GM12878 (cell line): ENCODE data around the gene C1QTNF5.

Source experiments
- BRCA1 ChIP-seq: IDR thresholded peaks from 2 replicates; pipeline ENCODE4 v1.6.1; 2011; ENCODE audit warnings: low read depth, low read length, improper control_type of control experiment
- CBX5 ChIP-seq: sonication (generic); IDR thresholded peaks from 2 replicates; pipeline ENCODE4 v1.6.1; 2016; ENCODE audit warnings: low read depth, moderate library complexity, mild to moderate bottlenecking, inconsistent platforms
- DPF2 ChIP-seq: fragments of 450-650 bp; IDR thresholded peaks from 2 replicates; pipeline ENCODE4 v1.6.1; 2017; ENCODE audit warnings: mild to moderate bottlenecking
- EP300 ChIP-seq, 2 experiments: fragments of 150-350 bp in 1 of 2; IDR thresholded peaks; 2 replicates each; pipeline ENCODE4 v1.6.1; 2011 to 2012; ENCODE audit warnings: low read depth in 2 of 2, low read length in 2 of 2, borderline replicate concordance in 1 of 2, improper control_type of control experiment in 1 of 2, inconsistent platforms in 1 of 2; ENCODE audit not compliant: control insufficient read depth in 1 of 2
- GABPA ChIP-seq: IDR thresholded peaks from 2 replicates; pipeline ENCODE4 v1.6.1; 2014; ENCODE audit warnings: antibody characterized with exemption, low read depth, mild to moderate bottlenecking, inconsistent platforms
- IKZF1 ChIP-seq: fragments of 450-650 bp; conservative IDR thresholded peaks from 2 replicates; pipeline ENCODE4 v1.6.1; 2017; ENCODE audit warnings: antibody characterized with exemption, mild to moderate bottlenecking
- POLR2A ChIP-seq: IDR thresholded peaks from 2 replicates; pipeline ENCODE4 v1.6.1; 2011; ENCODE audit warnings: low read depth, mild to moderate bottlenecking, low read length
- POLR2AphosphoS5 ChIP-seq: IDR thresholded peaks from 2 replicates; pipeline ENCODE4 v1.6.1; 2011; ENCODE audit warnings: mild to moderate bottlenecking, low read length, inconsistent platforms
- TAF1 ChIP-seq: IDR thresholded peaks from 2 replicates; pipeline ENCODE4 v1.6.1; 2011; ENCODE audit warnings: mild to moderate bottlenecking, low read depth, low read length, borderline replicate concordance
- ZBTB33 ChIP-seq: fragments of 450-650 bp; IDR thresholded peaks from 2 replicates; pipeline ENCODE4 v1.6.1; 2017; ENCODE audit warnings: mild to moderate bottlenecking
- ZNF24 ChIP-seq: fragments of 450-650 bp; IDR thresholded peaks from 2 replicates; pipeline ENCODE4 v1.6.1; 2017; ENCODE audit warnings: antibody characterized with exemption, mild to moderate bottlenecking
- TF ChIP-seq, protein P1 (sequence below): IDR thresholded peaks from 2 replicates; pipeline ENCODE4 v1.6.1; 2012; ENCODE audit warnings: mild to moderate bottlenecking, low read depth, low read length
- TF ChIP-seq, protein P2 (sequence below), 3 experiments: IDR thresholded peaks in 2 of 3; conservative IDR thresholded peaks in 1 of 3; 2 replicates each; pipeline ENCODE4 v1.5.1; 2011; ENCODE audit warnings: low read depth in 3 of 3, low read length in 3 of 3, mild to moderate bottlenecking in 3 of 3, control low read depth in 2 of 3, moderate library complexity in 2 of 3, inconsistent platforms in 1 of 3, mixed read lengths in 1 of 3; ENCODE audit not compliant: control insufficient read depth in 2 of 3, insufficient read depth in 1 of 3; ENCODE audit errors: extremely low read depth in 1 of 3

GRCh38 chr11:119350302-119350701, 9.6 kb upstream of the C1QTNF5 start:
- TF ChIP-seq TAF1 = no peak
- TF ChIP-seq POLR2AphosphoS5 = no peak
- no peak for TF ChIP-seq GABPA
- no peak for TF ChIP-seq ZNF24
- TF ChIP-seq, protein P1, sequence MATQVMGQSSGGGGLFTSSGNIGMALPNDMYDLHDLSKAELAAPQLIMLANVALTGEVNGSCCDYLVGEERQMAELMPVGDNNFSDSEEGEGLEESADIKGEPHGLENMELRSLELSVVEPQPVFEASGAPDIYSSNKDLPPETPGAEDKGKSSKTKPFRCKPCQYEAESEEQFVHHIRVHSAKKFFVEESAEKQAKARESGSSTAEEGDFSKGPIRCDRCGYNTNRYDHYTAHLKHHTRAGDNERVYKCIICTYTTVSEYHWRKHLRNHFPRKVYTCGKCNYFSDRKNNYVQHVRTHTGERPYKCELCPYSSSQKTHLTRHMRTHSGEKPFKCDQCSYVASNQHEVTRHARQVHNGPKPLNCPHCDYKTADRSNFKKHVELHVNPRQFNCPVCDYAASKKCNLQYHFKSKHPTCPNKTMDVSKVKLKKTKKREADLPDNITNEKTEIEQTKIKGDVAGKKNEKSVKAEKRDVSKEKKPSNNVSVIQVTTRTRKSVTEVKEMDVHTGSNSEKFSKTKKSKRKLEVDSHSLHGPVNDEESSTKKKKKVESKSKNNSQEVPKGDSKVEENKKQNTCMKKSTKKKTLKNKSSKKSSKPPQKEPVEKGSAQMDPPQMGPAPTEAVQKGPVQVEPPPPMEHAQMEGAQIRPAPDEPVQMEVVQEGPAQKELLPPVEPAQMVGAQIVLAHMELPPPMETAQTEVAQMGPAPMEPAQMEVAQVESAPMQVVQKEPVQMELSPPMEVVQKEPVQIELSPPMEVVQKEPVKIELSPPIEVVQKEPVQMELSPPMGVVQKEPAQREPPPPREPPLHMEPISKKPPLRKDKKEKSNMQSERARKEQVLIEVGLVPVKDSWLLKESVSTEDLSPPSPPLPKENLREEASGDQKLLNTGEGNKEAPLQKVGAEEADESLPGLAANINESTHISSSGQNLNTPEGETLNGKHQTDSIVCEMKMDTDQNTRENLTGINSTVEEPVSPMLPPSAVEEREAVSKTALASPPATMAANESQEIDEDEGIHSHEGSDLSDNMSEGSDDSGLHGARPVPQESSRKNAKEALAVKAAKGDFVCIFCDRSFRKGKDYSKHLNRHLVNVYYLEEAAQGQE = no peak
- TF ChIP-seq, protein P2, sequence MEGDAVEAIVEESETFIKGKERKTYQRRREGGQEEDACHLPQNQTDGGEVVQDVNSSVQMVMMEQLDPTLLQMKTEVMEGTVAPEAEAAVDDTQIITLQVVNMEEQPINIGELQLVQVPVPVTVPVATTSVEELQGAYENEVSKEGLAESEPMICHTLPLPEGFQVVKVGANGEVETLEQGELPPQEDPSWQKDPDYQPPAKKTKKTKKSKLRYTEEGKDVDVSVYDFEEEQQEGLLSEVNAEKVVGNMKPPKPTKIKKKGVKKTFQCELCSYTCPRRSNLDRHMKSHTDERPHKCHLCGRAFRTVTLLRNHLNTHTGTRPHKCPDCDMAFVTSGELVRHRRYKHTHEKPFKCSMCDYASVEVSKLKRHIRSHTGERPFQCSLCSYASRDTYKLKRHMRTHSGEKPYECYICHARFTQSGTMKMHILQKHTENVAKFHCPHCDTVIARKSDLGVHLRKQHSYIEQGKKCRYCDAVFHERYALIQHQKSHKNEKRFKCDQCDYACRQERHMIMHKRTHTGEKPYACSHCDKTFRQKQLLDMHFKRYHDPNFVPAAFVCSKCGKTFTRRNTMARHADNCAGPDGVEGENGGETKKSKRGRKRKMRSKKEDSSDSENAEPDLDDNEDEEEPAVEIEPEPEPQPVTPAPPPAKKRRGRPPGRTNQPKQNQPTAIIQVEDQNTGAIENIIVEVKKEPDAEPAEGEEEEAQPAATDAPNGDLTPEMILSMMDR (IDR thresholded peaks at IDR 0.05 in 2 of 3, conservative IDR thresholded peaks at IDR 0.05 in 1 of 3; ENCODE audit: control insufficient read depth in 2 of 3, extremely low read depth in 1 of 3, insufficient read depth in 1 of 3, low read depth in 3 of 3, low read length in 3 of 3) = no peak
- TF ChIP-seq DPF2 = no peak
- TF ChIP-seq ZBTB33 = no peak
- no peak for TF ChIP-seq IKZF1
- TF ChIP-seq POLR2A = no peak
- TF ChIP-seq BRCA1 = no peak
- TF ChIP-seq EP300 (IDR thresholded peaks at IDR 0.05; ENCODE audit: borderline replicate concordance in 1 of 2, control insufficient read depth in 1 of 2, low read depth in 2 of 2, low read length in 2 of 2) = no peak
- TF ChIP-seq CBX5 = no peak
